GM18868 (cell line): Measurements from ENCODE around the gene OR12D1.

Source experiments
- ATAC-seq: cut with Tn5 transposase; IDR thresholded peaks from one replicate; pipeline ENCODE4 v1.9.1; 2021; ENCODE audit warnings: mild to moderate bottlenecking, moderate library complexity; ENCODE audit not compliant: unreplicated experiment

Gene OR12D1

GRCh38 chr6:29462022-29462421 lies 47.3 kb downstream of the OR12D1 start:
- ATAC-seq, result no peak

- ATAC-seq, result no peak
These were observed 50.6 kb downstream of the OR12D1 start for GRCh38 chr6:29465279-29465678.

- ATAC-seq, result no peak
These were observed 51.1 kb downstream of the OR12D1 start for GRCh38 chr6:29465801-29466200.

GRCh38 chr6:29466241-29466640 lies 51.5 kb downstream of the OR12D1 start:
- ATAC-seq, result no peak
